Esophagus squamous epithelium (tissue), 5 donors: ENCODE results near the gene NAPB. TPM values are rescaled to one million over a fixed set of nuclear protein-coding genes. Genes with fewer than 3 reads are reported as not detected.
A peak's percentile ranks its signal among the peaks of the same experiment; 100 is the strongest.

Experiments used
- DNase-seq: peaks from one replicate; lab custom pipeline; 2025; lab: John Stamatoyannopoulos, UW
- H3K27ac ChIP-seq, 4 donors: fragments of 200-600 bp; sonication (generic); one replicate each; pipeline ENCODE4 v1.5.1; 2016 to 2019; ENCODE audit warnings: mild to moderate bottlenecking in 1 of 4
- H3K27me3 ChIP-seq, 4 donors: fragments of 200-600 bp; sonication (generic); 1 replicate in 3 of 4; 2 replicates in 1 of 4; pipeline versions ENCODE4 v1.5.1 to v1.6.0; 2017 to 2021; ENCODE audit warnings: antibody characterized with exemption in 1 of 4
- H3K36me3 ChIP-seq, 3 donors: fragments of 200-600 bp; sonication (generic); one replicate each; pipeline ENCODE4 v1.5.1; 2016 to 2019
- H3K4me1 ChIP-seq, 3 donors: fragments of 200-600 bp; sonication (generic); one replicate each; pipeline ENCODE4 v1.5.1; 2017 to 2019
- H3K4me3 ChIP-seq, 4 donors: fragments of 200-600 bp; sonication (generic); 1 replicate in 3 of 4; 2 replicates in 1 of 4; pipeline ENCODE4 v1.5.1; 2016 to 2019; ENCODE audit warnings: mild to moderate bottlenecking in 2 of 4, moderate library complexity in 1 of 4
- H3K9me3 ChIP-seq, 3 donors: fragments of 200-600 bp; sonication (generic); one replicate each; pipeline ENCODE4 v1.5.1; 2016 to 2019
- POLR2A ChIP-seq, 4 donors: fragments of 450-650 bp; IDR thresholded peaks; one replicate each; pipeline ENCODE4 v1.6.1; 2017; ENCODE audit warnings: antibody characterized with exemption in 4 of 4, mild to moderate bottlenecking in 4 of 4, moderate library complexity in 3 of 4
- WGBS, 2 donors: methylation state at CpG; one replicate each; pipeline ENCODE4 v1.1.5; 2018; 5-methylcytosine and 5-hydroxymethylcytosine counted together
- intact Hi-C: fragments of 100-400 bp; cut with DNase I; formaldehyde crosslinking; loops from one replicate; pipeline ENCODE4 v1.15.0; 2022
- total RNA-seq, 4 donors: library from RNA; depleted of rRNA; stranded (reverse); fragments of >200 nt; gene quantifications; one replicate each; pipeline ENCODE4 v1.1.0, GENCODE V29; 2016
- TF ChIP-seq, protein P1 (sequence below), 6 experiments: fragments of 450-650 bp in 4 of 6; fragments of 200-600 bp in 2 of 6; sonication (generic) in 2 of 6; IDR thresholded peaks; one replicate each; pipeline ENCODE4 v1.5.1; 2016 to 2019; ENCODE audit warnings: antibody characterized with exemption in 6 of 6, mild to moderate bottlenecking in 4 of 6, moderate library complexity in 4 of 6
- donor health status: DM: yes; HTN: yes; CAD: no.

NAPB gene
- total RNA-seq, 4 donors from 2014 or later, result 7.7 to 16.0 (median 8.7) TPM

DNA sequence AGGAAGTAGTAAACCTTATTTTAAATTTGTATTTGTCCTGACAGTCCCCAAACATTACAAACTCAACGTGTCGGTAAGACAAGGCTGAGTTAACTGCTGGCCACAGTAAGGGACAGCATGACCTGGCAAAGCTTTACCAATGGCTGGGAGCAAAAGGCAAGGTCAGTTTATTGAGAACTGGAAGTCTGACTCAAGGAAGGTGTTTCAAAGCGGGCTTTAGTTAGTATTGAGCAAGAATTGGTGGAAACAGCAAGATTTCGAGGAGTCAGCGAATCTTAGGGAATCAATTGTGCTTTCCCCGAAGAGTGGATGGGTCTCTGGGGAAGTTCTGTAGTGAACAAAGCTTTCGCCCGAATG is 60.2 kb downstream of the NAPB start:
- TF ChIP-seq, protein P1, sequence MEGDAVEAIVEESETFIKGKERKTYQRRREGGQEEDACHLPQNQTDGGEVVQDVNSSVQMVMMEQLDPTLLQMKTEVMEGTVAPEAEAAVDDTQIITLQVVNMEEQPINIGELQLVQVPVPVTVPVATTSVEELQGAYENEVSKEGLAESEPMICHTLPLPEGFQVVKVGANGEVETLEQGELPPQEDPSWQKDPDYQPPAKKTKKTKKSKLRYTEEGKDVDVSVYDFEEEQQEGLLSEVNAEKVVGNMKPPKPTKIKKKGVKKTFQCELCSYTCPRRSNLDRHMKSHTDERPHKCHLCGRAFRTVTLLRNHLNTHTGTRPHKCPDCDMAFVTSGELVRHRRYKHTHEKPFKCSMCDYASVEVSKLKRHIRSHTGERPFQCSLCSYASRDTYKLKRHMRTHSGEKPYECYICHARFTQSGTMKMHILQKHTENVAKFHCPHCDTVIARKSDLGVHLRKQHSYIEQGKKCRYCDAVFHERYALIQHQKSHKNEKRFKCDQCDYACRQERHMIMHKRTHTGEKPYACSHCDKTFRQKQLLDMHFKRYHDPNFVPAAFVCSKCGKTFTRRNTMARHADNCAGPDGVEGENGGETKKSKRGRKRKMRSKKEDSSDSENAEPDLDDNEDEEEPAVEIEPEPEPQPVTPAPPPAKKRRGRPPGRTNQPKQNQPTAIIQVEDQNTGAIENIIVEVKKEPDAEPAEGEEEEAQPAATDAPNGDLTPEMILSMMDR (IDR thresholded peaks at IDR 0.05), result no peak
- no peak for TF ChIP-seq POLR2A (IDR thresholded peaks at IDR 0.05)
- peak overlapping the region; percentile 96 to 100 (median 100) for H3K27ac ChIP-seq
- no peaks in the 10 kb centered on the region for H3K9me3 ChIP-seq
- 2 to 5% methylated on average over 8 of the region's 8 CpGs for WGBS, 2 donors
- peaks cover 18 to 68% (median 37%) of the 10 kb centered on the region in 3 donors for H3K4me1 ChIP-seq
- intact Hi-C loops, result no loop called here
- no peaks in the 10 kb centered on the region for H3K27me3 ChIP-seq
- no peak for DNase-seq
- H3K4me3 ChIP-seq, result peak overlapping the region; percentile 64 to 94 (median 82)
- peaks cover 0 to 22% (median 5%) of the 10 kb centered on the region in 3 donors for H3K36me3 ChIP-seq

DNA sequence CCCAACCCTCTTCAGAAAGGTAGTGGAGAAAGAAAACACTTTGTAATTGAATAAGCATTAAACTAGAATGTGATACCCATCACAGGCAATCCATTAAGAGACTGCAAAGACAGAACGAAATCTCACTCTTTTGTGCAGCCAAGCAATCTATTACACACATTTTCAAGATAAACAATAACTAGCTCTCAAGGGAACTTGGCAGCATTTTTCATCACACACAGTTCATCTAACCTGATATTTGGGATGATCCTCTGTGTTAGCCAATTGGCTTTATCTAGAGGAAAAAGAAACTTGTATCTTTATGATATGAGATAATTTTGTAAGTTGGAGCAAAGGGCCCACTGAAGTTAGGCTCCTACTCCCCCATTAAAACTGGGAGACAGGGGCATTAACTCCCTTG is 60.8 kb downstream of the NAPB start:
- H3K4me3 ChIP-seq, result no peak overlapping the region
- 52 to 54% methylated on average over 1 of the region's 1 CpG for WGBS, 2 donors
- intact Hi-C loops, result no loop called here

DNA sequence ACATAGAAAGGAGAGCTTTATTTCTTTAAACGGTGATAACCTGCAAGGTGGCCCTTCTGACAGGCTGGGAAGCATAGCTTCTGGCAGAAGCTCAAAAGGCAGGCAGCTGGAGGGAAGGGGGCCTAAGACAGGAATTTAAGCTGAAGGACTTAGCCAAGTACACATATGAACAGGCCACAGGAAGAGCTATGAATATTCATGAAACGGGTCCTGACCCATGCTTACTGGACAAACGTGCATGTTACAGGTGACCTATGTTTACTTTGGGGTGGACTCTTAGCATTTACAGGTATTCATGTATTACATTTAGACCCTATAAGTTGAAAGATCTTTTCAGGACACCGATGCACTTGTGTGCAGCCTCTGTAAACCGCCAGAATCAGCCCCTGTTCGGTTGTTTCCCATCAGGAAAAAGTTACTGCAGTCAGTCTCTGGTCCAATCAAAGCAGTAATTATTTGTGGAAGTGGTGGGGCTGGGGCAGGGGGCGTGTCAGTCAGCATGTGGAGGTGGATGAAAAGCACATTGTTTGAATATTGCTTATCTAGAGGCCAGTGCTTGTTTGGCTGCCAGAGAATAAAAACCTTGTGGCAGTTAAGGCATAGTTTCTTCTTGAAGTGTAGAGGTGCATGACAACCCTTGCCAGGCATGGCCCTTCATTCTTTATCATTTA is 62.2 kb downstream of the NAPB start:
- TF ChIP-seq, protein P1 (IDR thresholded peaks at IDR 0.05), result no peak
- no peak for TF ChIP-seq POLR2A (IDR thresholded peaks at IDR 0.05)
- H3K27me3 ChIP-seq, result no peaks in the 10 kb centered on the region
- DNase-seq, result no peak
- H3K9me3 ChIP-seq, result no peaks in the 10 kb centered on the region
- intact Hi-C loops, result no loop called here
- peak overlapping the region; percentile 96 to 98 (median 98) for H3K27ac ChIP-seq
- H3K4me1 ChIP-seq, result peaks cover 18 to 55% (median 30%) of the 10 kb centered on the region in 3 donors
- H3K36me3 ChIP-seq, result peaks cover 0 to 24% (median 4%) of the 10 kb centered on the region in 3 donors
- 50 to 53% methylated on average over 6 to 7 of the region's 7 CpGs for WGBS, 2 donors
- peak overlapping the region in 2 of 4 donors; percentile 58 to 65 for H3K4me3 ChIP-seq

More for the DNA sequence above, 60.8 kb downstream of the NAPB start:
- Histone ChIP-seq H3K36me3 (peaks cover 0 to 23% (median 2%) of the 10 kb centered on the region in 3 donors), H3K27ac (peak overlapping the region; percentile 96 to 100 (median 100)), H3K4me1 (peaks cover 18 to 64% (median 31%) of the 10 kb centered on the region in 3 donors), H3K9me3 (no peaks in the 10 kb centered on the region), H3K27me3 (no peaks in the 10 kb centered on the region)
- DNase-seq, result no peak
- TF ChIP-seq, protein P1 (IDR thresholded peaks at IDR 0.05), result no peak
- TF ChIP-seq POLR2A (IDR thresholded peaks at IDR 0.05), result no peak

DNA sequence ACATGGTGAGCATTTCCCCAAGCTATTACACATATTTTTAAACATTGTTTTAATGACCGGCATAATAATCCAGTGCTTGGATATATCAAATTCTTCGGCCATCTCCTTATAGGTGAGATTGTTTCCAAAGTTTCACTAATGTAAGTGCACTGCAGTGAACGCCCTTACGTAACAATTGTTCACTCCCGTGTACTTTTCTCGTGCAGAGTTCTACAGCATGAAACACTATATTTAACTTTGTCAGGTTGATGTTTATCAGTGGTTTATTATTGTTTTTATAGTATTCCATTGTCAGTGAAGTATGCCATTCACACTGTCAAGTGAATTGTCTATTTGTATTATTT is 62.8 kb downstream of the NAPB start:
- Histone ChIP-seq H3K27me3 (no peaks in the 10 kb centered on the region), H3K4me3 (peak overlapping the region; percentile 58 to 85 (median 66)), H3K4me1 (peaks cover 18 to 50% (median 28%) of the 10 kb centered on the region in 3 donors), H3K9me3 (no peaks in the 10 kb centered on the region), H3K36me3 (peaks cover 0 to 29% (median 4%) of the 10 kb centered on the region in 3 donors), H3K27ac (peak overlapping the region; percentile 96 to 98 (median 98))
- DNase-seq, result no peak
- no peak for TF ChIP-seq POLR2A (IDR thresholded peaks at IDR 0.05)
- TF ChIP-seq, protein P1 (IDR thresholded peaks at IDR 0.05), result no peak
- 14 to 19% methylated on average over 6 of the region's 6 CpGs for WGBS, 2 donors
- intact Hi-C loops, result no loop called here

DNA sequence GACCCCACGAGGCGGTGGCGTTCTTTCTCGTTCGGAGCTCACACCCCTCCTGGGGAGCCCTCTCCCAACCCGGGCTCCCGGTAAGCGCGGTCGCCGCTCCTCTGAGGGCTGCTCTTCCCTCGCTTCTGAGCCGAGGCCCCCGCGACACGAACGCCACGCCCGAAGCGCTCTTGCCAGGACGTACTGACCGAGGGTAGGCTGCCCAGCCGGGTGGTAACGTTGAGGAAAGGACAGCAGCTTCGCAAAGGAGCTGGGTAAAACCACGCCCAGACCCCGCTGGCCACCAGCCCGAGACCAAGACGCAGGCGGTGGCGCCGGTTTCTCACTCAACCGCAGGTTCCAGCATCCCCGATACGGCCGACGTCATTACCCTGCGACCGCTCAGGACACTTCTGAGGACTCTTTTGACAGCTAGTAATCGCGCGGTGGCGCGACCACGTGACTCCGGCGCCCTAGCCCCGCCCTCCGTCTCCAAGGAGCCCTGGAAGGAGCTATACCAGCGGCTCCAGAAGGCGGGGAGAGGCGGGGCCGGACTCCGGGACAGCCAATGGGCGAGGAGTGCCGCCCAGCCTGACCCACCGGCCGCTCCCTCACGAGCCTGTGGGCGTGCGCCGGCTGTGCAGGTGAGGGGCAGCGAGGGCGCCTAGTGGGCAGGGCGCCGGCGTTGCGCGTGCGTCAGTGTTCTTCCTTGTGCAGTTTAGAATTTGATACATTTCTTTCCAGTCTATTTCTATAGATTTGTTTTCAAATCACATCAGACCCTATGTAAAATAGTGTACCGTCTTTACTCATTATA is 63.3 kb downstream of the NAPB start:
- intact Hi-C loops, result no loop called here
- TF ChIP-seq, protein P1 (IDR thresholded peaks at IDR 0.05), result peak in 5 of 6 experiments; percentile 8 to 20 (median 19)
- TF ChIP-seq POLR2A (IDR thresholded peaks at IDR 0.05), result peak in 2 of 4 donors; percentile 73 to 82
- peaks cover 0 to 29% (median 4%) of the 10 kb centered on the region in 3 donors for H3K36me3 ChIP-seq
- 0 to 2% methylated on average over 5 to 9 of the region's 71 CpGs for WGBS, 2 donors
- peak overlapping the region; percentile 96 to 98 (median 98) for H3K27ac ChIP-seq
- peak; percentile 99 for DNase-seq
- H3K27me3 ChIP-seq, result no peaks in the 10 kb centered on the region
- peak overlapping the region; percentile 58 to 85 (median 66) for H3K4me3 ChIP-seq
- H3K4me1 ChIP-seq, result peaks cover 12 to 48% (median 22%) of the 10 kb centered on the region in 3 donors
- no peaks in the 10 kb centered on the region for H3K9me3 ChIP-seq
